ENCODE data around the gene ENC1. TPM values are rescaled to one million over a fixed set of nuclear protein-coding genes. Genes with fewer than 3 reads are reported as not detected.
A peak's percentile ranks its signal among the peaks of the same experiment; 100 is the strongest.

The ENC1 gene
- total and polyA plus RNA-seq, 2 experiments from 2014 or later, result 0.56 to 6.5 TPM

GRCh38 chr5:74652576-74652975 is 12.0 kb upstream of the ENC1 start:
- no peak overlapping the region for H3K27ac ChIP-seq
- H3K27me3 ChIP-seq, result no peaks in the 10 kb centered on the region
- H3K4me1 ChIP-seq (ENCODE audit: low read depth), result no peaks in the 10 kb centered on the region
- no peaks in the 10 kb centered on the region for H3K36me3 ChIP-seq
- H3K9me3 ChIP-seq (ENCODE audit: low read depth), result no peaks in the 10 kb centered on the region
- H3K4me3 ChIP-seq, result no peak overlapping the region
- no peak for TF ChIP-seq CTCF (IDR thresholded peaks at IDR 0.05; ENCODE audit: low read depth, low read length)
- DNase-seq (ENCODE audit: low read depth in 1 of 2, low spot score in 1 of 2), result no peak

- Histone ChIP-seq H3K27me3 (no peaks in the 10 kb centered on the region), H3K4me1 (ENCODE audit: low read depth) (no peaks in the 10 kb centered on the region), H3K9me3 (ENCODE audit: low read depth) (no peaks in the 10 kb centered on the region), H3K27ac (no peak overlapping the region), H3K4me3 (no peak overlapping the region), H3K36me3 (no peaks in the 10 kb centered on the region)
- no peak for DNase-seq (ENCODE audit: low read depth in 1 of 2, low spot score in 1 of 2)
- no peak for TF ChIP-seq CTCF (IDR thresholded peaks at IDR 0.05; ENCODE audit: low read depth, low read length)
These were observed 11.2 kb upstream of the ENC1 start for GRCh38 chr5:74651710-74652109.

GRCh38 chr5:74649421-74649973 is 9.0 kb upstream of the ENC1 start:
- Histone ChIP-seq H3K27me3 (no peaks in the 10 kb centered on the region), H3K27ac (no peak overlapping the region), H3K9me3 (ENCODE audit: low read depth) (no peaks in the 10 kb centered on the region), H3K4me3 (no peak overlapping the region), H3K4me1 (ENCODE audit: low read depth) (no peaks in the 10 kb centered on the region), H3K36me3 (no peaks in the 10 kb centered on the region)
- no peak for DNase-seq (ENCODE audit: low read depth in 1 of 2, low spot score in 1 of 2)
- no peak for TF ChIP-seq CTCF (IDR thresholded peaks at IDR 0.05; ENCODE audit: low read depth, low read length)

GRCh38 chr5:74648835-74649293 is 8.3 kb upstream of the ENC1 start:
- peak; percentile 57 for TF ChIP-seq CTCF (IDR thresholded peaks at IDR 0.05; ENCODE audit: low read depth, low read length)
- no peaks in the 10 kb centered on the region for H3K9me3 ChIP-seq (ENCODE audit: low read depth)
- no peak overlapping the region for H3K4me3 ChIP-seq
- no peak overlapping the region for H3K27ac ChIP-seq
- H3K4me1 ChIP-seq (ENCODE audit: low read depth), result no peaks in the 10 kb centered on the region
- no peaks in the 10 kb centered on the region for H3K27me3 ChIP-seq
- DNase-seq (ENCODE audit: low read depth in 1 of 2, low spot score in 1 of 2), result peak; percentile 66 to 77
- H3K36me3 ChIP-seq, result no peaks in the 10 kb centered on the region

GRCh38 chr5:74647096-74647495 is 6.6 kb upstream of the ENC1 start:
- Histone ChIP-seq H3K36me3 (no peaks in the 10 kb centered on the region), H3K4me1 (ENCODE audit: low read depth) (no peaks in the 10 kb centered on the region), H3K27me3 (no peaks in the 10 kb centered on the region), H3K27ac (no peak overlapping the region), H3K9me3 (ENCODE audit: low read depth) (no peaks in the 10 kb centered on the region), H3K4me3 (no peak overlapping the region)
- no peak for DNase-seq (ENCODE audit: low read depth in 1 of 2, low spot score in 1 of 2)
- TF ChIP-seq CTCF (IDR thresholded peaks at IDR 0.05; ENCODE audit: low read depth, low read length), result no peak

All from cardiac muscle cell (in vitro differentiated cells and primary cell).